ENCODE data around the gene TRDMT1.
"Not testable (repeated sequence)": the region's sequence is repeated elsewhere in the genome, so short reads cannot be mapped to it uniquely, and the experiment has no call there.

Gene TRDMT1

GRCh38 chr10:17126327-17126726 lies 75.1 kb downstream of the TRDMT1 start:
- FAIRE-seq: no peak

- no peak for FAIRE-seq
Measured at GRCh38 chr10:17125206-17125893, 76.1 kb downstream of the TRDMT1 start.

- FAIRE-seq: no peak
Measured at GRCh38 chr10:17123961-17124360, 77.5 kb downstream of the TRDMT1 start.

- FAIRE-seq: no peak
Measured at GRCh38 chr10:17122726-17123661, 78.5 kb downstream of the TRDMT1 start.

- FAIRE-seq: no peak
Measured at GRCh38 chr10:17122052-17122451, 79.4 kb downstream of the TRDMT1 start.

- no peak for FAIRE-seq
Measured at GRCh38 chr10:17120694-17121093, 80.8 kb downstream of the TRDMT1 start.

GRCh38 chr10:17119845-17120244 lies 81.6 kb downstream of the TRDMT1 start:
- no peak for FAIRE-seq

- FAIRE-seq: no peak
Measured at GRCh38 chr10:17116193-17116592, 85.3 kb downstream of the TRDMT1 start.

- FAIRE-seq: no peak
Measured at GRCh38 chr10:17115683-17116082, 85.8 kb downstream of the TRDMT1 start.

GRCh38 chr10:17114878-17115444 lies 86.5 kb downstream of the TRDMT1 start:
- FAIRE-seq: not testable (repeated sequence)

GRCh38 chr10:17113889-17114540 lies 87.5 kb downstream of the TRDMT1 start:
- FAIRE-seq: no peak

- no peak for FAIRE-seq
Measured at GRCh38 chr10:17113346-17113745, 88.1 kb downstream of the TRDMT1 start.

GRCh38 chr10:17112566-17112965 lies 88.9 kb downstream of the TRDMT1 start:
- FAIRE-seq: no peak

GRCh38 chr10:17109475-17110207 lies 91.8 kb downstream of the TRDMT1 start:
- FAIRE-seq: peak; percentile 45

- FAIRE-seq: no peak
Measured at GRCh38 chr10:17109046-17109445, 92.4 kb downstream of the TRDMT1 start.

- FAIRE-seq: no peak
Measured at GRCh38 chr10:17106991-17107390, 94.5 kb downstream of the TRDMT1 start.

- FAIRE-seq: no peak
Measured at GRCh38 chr10:17101910-17102266, 99.6 kb downstream of the TRDMT1 start.

GRCh38 chr10:17101257-17101909 lies 100.1 kb downstream of the TRDMT1 start:
- no peak for FAIRE-seq

GRCh38 chr10:17100586-17100985 lies 100.9 kb downstream of the TRDMT1 start:
- FAIRE-seq: no peak

GRCh38 chr10:17098012-17098411 lies 103.5 kb downstream of the TRDMT1 start:
- FAIRE-seq: no peak

Data from endometrium (tissue), 2 donors.